GM12872 (cell line): ENCODE results near the gene BCAR1.

Experiments
- TF ChIP-seq, protein P1 (sequence below): IDR thresholded peaks from 3 replicates; pipeline ENCODE4 v1.5.1; 2011; ENCODE audit warnings: low read depth, mild to moderate bottlenecking, low read length, moderate library complexity; ENCODE audit not compliant: insufficient read depth

BCAR1 gene

DNA sequence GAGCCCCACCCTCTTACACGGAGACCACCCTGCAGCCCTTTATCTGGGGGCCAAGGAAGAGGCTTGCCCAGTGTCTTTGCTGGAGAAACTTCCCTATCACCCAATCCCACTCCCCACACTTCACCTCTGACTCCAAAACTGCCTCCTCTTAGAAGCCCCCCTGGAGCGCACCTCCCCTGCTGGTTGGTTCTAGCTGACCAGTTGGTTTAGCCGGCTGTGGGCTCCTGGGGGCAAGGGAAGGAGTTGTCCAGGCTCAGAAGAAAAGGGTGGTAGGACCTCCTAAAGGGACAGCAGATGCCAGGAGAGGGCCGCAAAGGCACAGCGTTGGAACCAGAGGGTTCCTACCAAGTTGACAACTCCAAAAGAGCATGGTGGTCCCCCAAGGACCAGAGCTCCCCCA is 2.0 kb downstream of the BCAR1 start:
- TF ChIP-seq, protein P1, sequence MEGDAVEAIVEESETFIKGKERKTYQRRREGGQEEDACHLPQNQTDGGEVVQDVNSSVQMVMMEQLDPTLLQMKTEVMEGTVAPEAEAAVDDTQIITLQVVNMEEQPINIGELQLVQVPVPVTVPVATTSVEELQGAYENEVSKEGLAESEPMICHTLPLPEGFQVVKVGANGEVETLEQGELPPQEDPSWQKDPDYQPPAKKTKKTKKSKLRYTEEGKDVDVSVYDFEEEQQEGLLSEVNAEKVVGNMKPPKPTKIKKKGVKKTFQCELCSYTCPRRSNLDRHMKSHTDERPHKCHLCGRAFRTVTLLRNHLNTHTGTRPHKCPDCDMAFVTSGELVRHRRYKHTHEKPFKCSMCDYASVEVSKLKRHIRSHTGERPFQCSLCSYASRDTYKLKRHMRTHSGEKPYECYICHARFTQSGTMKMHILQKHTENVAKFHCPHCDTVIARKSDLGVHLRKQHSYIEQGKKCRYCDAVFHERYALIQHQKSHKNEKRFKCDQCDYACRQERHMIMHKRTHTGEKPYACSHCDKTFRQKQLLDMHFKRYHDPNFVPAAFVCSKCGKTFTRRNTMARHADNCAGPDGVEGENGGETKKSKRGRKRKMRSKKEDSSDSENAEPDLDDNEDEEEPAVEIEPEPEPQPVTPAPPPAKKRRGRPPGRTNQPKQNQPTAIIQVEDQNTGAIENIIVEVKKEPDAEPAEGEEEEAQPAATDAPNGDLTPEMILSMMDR: no peak

DNA sequence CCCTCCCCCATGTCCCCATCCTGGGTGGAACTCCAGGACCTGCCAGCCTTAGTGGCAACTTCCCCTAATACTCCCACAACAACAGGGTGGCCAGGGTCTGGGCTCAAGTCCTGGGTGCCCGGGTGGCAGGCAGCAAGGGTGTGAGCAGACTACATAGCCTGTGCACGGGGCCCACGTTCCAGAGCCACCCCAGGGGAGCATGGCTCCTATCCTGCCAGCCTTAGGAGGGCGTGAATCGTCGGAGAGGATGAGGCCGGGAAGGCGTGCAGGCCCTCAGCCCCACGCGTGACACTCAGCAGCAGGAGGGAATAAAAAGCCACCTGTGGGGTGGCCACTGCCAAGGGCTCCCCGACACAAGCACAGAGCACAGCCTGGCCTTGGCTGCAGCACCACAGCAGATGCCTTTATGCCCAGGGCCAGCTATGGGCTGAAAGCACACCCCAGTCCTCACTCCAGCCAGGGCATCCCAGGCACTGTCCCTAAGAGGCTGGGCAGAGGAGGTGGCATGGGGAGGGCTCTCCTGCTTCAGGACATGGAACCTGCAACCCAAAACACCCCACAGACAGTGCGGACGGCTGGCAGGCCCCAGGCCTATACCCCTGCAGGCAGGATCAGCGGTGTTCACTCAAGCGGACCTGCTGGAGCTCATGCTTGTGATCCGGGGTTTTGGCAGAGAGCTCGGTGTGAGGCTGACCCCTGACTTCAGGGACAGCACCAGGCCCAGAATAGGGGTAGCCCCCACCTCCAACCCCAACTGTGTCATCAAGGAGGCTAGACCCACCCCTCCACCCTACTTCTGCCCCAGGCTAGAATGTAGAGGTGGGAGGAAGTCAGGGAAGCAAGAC is 2.7 kb downstream of the BCAR1 start:
- TF ChIP-seq, protein P1: no peak

DNA sequence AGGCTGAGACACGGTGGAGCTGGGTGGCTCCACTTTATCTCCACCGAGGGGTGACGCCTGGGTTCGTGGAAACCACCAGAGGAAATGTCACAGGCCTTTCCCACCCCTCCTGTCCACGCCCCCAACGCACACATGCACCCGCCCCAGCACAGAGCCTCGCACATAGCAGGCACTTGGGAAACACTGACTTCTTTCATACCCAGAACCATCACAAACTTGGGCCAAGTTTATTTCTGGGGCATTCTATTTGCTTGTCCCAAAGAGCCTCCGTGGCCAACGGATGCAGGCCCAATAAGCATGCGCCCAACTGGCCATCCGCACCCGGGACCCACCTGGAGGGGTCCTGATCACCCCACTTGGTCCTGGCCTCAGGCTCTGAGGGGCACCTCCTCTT is 3.3 kb downstream of the BCAR1 start:
- TF ChIP-seq, protein P1: no peak

DNA sequence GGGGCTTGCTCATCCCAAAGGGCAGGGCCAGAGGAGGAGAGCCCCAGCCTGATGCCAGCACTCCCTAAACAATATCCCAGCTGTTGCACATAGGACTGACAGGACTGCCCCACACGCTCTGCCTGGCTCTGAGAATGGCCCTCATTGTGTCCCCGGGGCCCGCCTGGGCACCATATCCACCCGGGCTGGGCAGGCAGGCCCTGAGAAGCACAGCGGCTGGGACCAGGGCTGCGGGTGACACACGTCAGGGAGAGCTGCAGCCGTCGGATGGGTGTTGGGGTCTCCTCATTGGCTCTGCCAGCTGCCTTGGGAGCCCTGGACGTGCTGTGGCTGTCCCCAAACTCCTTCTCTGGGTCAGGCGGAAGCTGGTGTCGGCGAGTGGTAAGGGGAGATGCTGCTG is 4.2 kb downstream of the BCAR1 start:
- TF ChIP-seq, protein P1: no peak

DNA sequence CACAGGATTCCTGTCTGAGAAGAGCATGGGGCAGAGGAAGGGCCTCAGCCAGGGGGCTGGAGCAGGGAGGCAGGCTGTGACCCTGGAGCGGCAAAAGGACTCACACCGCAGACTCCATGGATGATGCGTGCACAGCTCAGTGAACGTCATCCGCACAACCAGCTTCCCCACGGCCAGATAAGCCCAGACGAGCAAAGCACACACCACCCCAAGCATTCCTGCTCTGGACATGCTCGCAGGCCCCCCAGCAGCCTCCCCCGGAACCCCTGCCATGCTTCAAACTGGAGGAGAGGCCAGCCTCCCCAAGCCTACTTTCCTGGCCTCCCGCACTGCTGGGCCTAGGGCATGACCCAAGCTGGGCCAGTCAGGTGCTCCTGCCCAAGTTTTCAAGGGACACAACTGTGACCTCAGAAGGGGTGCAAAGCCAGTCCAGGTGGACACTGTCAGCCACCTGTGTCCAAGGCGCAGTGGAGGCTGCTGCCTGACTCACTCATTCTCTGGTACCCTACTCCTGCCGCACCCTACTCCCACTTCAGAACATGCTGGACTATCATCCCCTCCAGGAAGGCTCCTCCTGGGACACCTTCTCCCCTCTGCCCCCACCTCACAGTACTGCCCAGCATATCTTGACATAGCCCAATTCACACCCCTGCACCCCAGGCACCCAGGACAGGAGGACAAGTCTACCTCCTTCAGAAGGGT is 4.8 kb downstream of the BCAR1 start:
- TF ChIP-seq, protein P1: no peak

DNA sequence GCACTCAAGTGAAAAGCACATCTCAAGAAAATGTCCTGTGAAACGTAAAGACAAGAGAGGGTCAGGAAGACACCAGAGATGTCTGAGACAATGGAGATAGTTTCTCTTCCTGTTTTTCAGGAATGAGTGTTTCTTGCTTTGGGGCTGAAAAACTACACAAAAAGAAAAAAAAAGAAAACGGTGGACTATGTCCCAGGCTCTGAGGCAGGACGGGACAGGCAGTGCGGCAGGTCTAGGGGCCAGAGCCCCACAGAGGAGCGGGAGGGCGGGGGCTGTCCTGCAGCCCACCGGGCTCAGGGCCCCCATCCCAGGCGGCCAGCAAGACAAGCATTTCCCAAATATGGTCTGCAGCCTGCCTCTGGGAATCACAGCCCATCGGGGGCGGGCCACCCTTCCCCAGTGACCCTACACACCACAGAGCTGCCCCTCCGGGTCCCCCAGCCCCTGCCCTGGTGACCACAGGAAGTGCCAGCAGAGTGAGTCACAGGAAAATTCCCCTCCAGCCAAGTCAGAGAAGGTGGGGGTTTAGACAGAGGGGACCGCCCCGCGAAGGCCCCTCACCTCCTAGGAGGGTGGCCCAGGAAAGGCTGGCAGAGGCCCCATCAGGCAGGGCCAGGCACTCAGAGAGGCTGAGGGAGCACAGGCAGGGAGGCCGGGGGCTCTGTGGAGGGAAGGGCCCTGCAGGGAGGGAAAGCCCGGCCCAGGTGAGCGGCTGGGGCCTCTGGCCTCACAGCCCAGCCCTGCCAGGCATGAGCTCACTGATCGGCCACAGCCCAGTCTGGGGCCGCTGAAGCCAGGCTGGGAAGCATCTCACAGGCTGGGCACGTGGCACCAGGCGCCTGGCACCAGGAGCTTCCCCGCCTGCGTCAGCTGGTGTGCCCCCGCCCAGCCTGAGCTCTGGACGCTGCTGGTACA is 6.3 kb downstream of the BCAR1 start:
- TF ChIP-seq, protein P1: no peak
